IPS DF 6.9 (cell line): ENCODE results near the gene SLC29A4.
"Not testable (repeated sequence)": the region's sequence is repeated elsewhere in the genome, so short reads cannot be mapped to it uniquely, and the experiment has no call there.

Experiments
- DNase-seq: peaks from one replicate; pipeline ENCODE4 v3.0.0-alpha.2; 2013; ENCODE audit warnings: low read depth, low spot score
- H3K27ac ChIP-seq: one replicate; pipeline ENCODE4 v1.5.1; 2013; ENCODE audit warnings: low read length, control low read depth
- H3K27me3 ChIP-seq: 2 replicates; pipeline ENCODE4 v1.6.1; 2013; ENCODE audit warnings: mild to moderate bottlenecking, low read length; ENCODE audit not compliant: control insufficient read depth, insufficient read depth
- H3K36me3 ChIP-seq: 2 replicates; pipeline ENCODE4 v1.6.1; 2013; ENCODE audit warnings: low read length; ENCODE audit not compliant: control insufficient read depth, insufficient read depth
- H3K4me1 ChIP-seq: 2 replicates; pipeline ENCODE4 v1.6.1; 2013; ENCODE audit warnings: low read length; ENCODE audit not compliant: control insufficient read depth, insufficient read depth
- H3K4me3 ChIP-seq: 2 replicates; pipeline ENCODE4 v1.5.1; 2013; ENCODE audit warnings: mild to moderate bottlenecking, low read length
- H3K9me3 ChIP-seq: 2 replicates; pipeline ENCODE4 v1.6.1; 2013; ENCODE audit warnings: low read length, inconsistent platforms; ENCODE audit not compliant: control insufficient read depth, insufficient read depth
- WGBS: extraction: QIAGEN DNeasy Blood & Tissue Kit; methylation state at CpG from one replicate; pipeline ENCODE4 v1.1.7; 2013; ENCODE audit warnings: mixed read lengths, missing lambda C conversion rate; ENCODE audit not compliant: insufficient read length, insufficient coverage; 5-methylcytosine and 5-hydroxymethylcytosine counted together

Gene SLC29A4, protein sequence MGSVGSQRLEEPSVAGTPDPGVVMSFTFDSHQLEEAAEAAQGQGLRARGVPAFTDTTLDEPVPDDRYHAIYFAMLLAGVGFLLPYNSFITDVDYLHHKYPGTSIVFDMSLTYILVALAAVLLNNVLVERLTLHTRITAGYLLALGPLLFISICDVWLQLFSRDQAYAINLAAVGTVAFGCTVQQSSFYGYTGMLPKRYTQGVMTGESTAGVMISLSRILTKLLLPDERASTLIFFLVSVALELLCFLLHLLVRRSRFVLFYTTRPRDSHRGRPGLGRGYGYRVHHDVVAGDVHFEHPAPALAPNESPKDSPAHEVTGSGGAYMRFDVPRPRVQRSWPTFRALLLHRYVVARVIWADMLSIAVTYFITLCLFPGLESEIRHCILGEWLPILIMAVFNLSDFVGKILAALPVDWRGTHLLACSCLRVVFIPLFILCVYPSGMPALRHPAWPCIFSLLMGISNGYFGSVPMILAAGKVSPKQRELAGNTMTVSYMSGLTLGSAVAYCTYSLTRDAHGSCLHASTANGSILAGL

DNA sequence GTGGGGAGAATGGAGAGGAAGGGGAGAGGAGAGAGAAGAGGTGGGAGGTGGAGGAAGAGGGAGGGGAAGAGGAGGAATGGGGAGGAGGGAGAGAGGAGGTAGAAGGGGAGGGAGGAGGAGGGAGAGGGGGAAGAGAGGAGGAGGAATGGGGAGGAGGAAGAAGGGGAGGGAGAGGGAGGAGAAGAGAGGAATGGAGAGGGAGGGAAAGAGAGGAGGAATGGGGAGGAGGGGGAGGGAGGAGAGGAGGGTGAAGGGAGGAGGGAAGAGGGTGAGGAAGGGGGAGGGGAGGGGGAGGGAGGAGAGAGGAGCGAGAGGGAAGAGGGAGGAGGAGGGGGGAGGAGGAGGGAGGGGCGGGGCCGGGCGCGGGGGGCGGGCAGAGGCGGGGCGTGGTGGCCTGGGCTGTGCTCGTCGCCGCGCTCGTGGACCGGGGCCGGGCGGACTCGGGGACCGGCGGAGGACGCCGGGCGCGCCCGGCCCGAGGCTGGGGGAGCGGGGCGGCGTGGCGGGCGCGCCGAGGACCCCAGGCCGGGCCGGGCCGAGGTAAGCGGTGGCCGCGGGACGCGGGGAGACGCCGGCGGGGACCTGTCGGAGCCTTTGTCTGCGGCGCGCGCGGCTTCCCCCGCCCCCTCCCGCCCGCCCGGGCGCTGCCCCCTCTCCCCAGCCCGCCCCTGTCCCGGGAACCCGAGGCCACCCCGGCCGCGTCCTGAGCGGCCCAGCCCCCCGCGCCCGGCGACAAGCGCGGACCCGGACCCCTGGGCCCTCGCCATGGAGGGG is at the start of gene SLC29A4:
Gene SLC29A4, plus strand, starts transcription at position 401 of the 774 bp plus-strand sequence. CDS start 4,874 bp downstream, outside the sequence.
- H3K27me3 ChIP-seq, result no peaks in the 10 kb centered on the region; the same call in 1 of the 2 replicates
- no peak for DNase-seq
- H3K4me1 ChIP-seq, result no peaks in the 10 kb centered on the region
- no peaks in the 10 kb centered on the region for H3K36me3 ChIP-seq
- H3K9me3 ChIP-seq, result no peaks in the 10 kb centered on the region
- no CpG with 5 or more reads among the region's 69 CpGs for WGBS
- H3K27ac ChIP-seq, result no peak within 1 kb of the TSS
- peak within 1 kb of the TSS; percentile 51; the same call in 1 of the 2 replicates for H3K4me3 ChIP-seq

DNA sequence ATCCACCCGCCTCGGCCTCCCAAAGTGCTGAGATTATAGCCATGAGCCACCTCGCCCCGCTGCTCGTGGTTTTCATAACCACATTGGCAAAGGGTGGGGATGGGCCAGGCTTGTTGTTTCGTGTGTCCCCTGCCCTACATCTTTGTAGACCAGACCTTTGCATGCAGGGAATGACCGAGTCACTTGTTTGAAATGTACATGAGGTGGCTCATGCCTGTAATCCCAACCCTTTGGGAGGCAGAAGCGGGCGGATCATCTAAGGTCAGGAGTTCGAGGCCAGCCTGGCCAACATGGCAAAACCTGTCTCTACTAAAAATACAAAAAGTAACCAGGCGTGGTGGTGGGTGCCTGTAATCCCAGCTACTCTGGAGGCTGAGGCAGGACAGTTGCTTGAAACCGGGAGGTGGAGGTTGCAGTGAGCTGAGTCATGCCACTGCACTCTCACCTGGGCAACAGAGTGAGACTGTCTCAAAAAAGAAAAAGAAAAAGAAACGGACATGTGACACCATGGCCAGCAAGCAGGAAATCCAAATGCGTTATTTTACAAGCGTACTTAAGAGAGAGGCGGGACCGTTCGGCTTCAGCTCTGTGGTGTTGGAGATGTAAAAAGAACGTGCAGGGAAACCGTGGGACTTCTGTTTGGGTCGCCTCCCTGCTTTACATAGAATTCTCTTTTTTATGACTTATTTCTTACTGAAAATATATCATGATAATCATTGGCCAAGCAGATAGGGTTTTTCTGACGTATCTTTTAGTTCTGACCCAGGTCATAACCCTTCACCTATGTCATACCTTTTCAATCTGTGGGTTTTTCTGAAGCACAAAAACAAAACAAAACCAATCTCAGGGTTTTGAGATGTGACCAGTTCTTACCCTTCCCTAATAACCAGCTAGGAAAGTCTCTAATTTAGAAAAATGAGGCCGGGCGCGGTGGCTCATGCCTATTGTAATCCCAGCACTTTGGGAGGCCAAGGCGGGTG is 47.6 kb upstream of the SLC29A4 start:
- WGBS, result no CpG with 5 or more reads among the region's 26 CpGs
- no peak overlapping the region for H3K27ac ChIP-seq
- H3K4me3 ChIP-seq, result no peak overlapping the region
- H3K36me3 ChIP-seq, result peaks cover 19% of the 10 kb centered on the region
- H3K4me1 ChIP-seq, result no peaks in the 10 kb centered on the region
- no peak for DNase-seq
- no peaks in the 10 kb centered on the region for H3K9me3 ChIP-seq
- no peaks in the 10 kb centered on the region for H3K27me3 ChIP-seq

DNA sequence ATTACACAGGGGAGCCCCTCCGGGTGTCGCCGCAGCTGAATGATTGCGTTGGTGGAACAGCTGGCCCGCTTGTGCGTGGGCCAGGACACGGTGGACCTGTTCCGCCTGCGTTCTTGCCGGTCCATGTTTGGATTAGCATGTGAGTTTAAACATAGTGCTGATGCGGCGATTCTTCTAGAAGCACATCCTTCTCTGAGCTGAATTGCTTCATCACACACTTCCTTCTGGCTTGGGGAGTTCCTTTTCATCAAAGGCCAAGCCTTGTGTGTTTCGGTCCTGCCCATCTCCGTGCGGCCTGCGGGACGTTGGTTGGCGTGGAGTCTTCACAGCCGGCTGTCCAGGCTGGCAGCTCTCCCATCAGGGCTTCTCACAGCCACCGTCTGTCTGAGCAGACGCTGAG is 45.5 kb upstream of the SLC29A4 start:
- no peak for DNase-seq
- Histone ChIP-seq H3K27ac (no peak overlapping the region), H3K4me3 (no peak overlapping the region), H3K36me3 (0 out of 2 replicates have a peak, but pooled peaks cover 5% of the 10 kb centered on the region), H3K27me3 (no peaks in the 10 kb centered on the region), H3K9me3 (no peaks in the 10 kb centered on the region), H3K4me1 (no peaks in the 10 kb centered on the region)
- WGBS, result no CpG with 5 or more reads among the region's 21 CpGs

DNA sequence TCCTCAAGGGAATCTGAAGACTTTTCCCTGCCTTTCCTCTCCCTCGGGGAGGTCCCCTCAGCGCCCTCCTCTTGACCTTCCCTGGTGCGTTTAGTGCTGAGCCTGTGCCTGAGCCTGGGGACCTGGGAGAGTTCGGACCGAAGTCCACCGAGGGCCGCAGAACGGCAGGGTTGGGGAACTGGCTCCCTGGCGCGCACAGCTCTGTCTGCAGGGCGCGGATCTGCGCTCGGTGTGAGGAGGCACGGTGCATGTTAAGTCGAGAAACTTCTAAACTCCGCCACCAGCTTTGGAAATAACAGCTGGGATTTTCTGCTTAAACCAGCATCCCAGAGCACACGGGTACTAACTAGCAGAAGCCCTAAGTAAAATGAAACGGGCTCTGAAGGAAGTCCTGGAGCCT is 44.2 kb upstream of the SLC29A4 start:
- no peaks in the 10 kb centered on the region for H3K27me3 ChIP-seq
- 0 out of 2 replicates have a peak, but pooled peaks cover 2% of the 10 kb centered on the region for H3K36me3 ChIP-seq
- H3K9me3 ChIP-seq, result no peaks in the 10 kb centered on the region
- no peaks in the 10 kb centered on the region for H3K4me1 ChIP-seq
- no CpG with 5 or more reads among the region's 19 CpGs for WGBS
- H3K27ac ChIP-seq, result no peak overlapping the region
- DNase-seq, result no peak
- no peak overlapping the region for H3K4me3 ChIP-seq

DNA sequence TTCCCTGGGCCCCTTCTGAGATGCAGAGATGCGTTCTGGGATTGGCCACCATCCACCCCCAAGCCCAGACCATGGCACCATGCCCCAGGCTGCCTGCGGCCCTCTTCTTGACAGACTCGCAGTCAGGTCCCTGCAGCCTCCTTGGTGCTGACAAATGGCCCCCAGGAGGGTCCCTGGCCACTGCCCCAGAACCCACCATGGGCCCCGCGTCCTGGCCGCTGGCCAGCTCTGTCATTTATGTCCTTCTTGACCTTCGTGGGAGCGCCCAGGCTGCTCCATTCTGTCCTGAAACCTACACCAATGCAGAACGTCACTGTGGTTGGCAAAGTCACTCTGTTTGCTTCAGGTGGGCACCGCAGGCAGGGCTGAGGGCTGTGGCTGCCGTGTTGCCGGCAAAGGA is 39.5 kb upstream of the SLC29A4 start:
- Histone ChIP-seq H3K27me3 (no peaks in the 10 kb centered on the region), H3K9me3 (no peaks in the 10 kb centered on the region), H3K4me3 (no peak overlapping the region), H3K27ac (no peak overlapping the region), H3K4me1 (no peaks in the 10 kb centered on the region), H3K36me3 (no peaks in the 10 kb centered on the region)
- no CpG with 5 or more reads among the region's 12 CpGs for WGBS
- DNase-seq, result no peak

DNA sequence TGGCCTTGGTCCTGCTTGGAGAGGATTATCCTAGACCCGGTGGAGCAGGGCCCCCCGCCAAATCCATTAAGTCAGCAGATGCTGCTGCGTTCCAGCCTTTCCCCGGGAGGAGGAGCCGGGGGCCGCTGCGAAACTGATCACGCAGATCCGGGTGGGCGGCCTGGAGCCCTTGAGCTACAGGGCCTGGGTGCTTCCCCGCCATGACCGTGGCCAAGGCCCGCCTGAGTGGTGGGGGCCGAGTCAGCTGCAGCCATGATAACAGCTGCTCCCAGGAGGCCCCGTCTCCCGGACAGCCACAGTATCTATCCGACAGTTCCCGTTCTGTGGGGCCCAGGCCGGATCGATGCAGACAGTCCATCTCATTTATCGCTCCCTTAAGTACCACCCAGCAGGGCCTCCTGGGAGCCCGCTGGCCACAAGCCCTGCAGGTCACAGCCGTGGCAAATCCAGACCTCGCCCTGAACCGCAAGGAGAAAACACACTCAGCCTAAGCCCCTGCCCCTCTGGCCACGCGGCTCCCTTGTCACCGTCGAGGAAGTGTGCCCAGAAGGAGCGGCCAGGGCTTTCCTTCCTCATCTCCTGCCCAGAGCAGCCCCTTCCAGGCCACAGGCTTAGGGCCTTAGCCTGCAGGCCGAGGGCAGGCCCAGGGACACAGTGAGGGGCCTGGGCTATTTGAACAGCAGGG is 34.4 kb upstream of the SLC29A4 start:
- Histone ChIP-seq H3K27me3 (no peaks in the 10 kb centered on the region), H3K4me1 (no peaks in the 10 kb centered on the region), H3K36me3 (no peaks in the 10 kb centered on the region), H3K4me3 (no peak overlapping the region), H3K9me3 (no peaks in the 10 kb centered on the region), H3K27ac (no peak overlapping the region)
- DNase-seq, result no peak
- no CpG with 5 or more reads among the region's 31 CpGs for WGBS

DNA sequence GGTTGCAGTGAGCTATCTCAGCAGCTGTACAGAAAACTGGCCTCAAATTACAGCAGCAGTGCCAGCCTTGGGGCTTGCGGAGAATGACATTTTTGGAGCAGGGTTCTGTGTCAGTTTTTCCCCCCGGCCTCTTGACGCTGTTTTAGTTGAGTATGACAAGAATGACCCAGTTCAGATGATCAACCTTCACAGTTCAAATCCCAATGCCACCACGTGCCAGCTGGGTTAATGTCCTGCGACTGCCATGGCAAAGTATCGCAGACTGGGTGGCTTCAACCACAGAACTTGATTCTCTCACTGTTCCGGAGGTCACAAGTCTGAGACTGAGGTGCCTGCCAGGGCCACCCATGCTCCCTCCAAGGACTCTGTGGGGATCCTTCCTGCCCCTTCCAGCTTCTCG is 32.0 kb upstream of the SLC29A4 start:
- H3K9me3 ChIP-seq, H3K27me3 ChIP-seq, H3K4me1 ChIP-seq, H3K27ac ChIP-seq, DNase-seq, H3K36me3 ChIP-seq, H3K4me3 ChIP-seq: not testable (repeated sequence)
- WGBS, result no CpG with 5 or more reads among the region's 8 CpGs

DNA sequence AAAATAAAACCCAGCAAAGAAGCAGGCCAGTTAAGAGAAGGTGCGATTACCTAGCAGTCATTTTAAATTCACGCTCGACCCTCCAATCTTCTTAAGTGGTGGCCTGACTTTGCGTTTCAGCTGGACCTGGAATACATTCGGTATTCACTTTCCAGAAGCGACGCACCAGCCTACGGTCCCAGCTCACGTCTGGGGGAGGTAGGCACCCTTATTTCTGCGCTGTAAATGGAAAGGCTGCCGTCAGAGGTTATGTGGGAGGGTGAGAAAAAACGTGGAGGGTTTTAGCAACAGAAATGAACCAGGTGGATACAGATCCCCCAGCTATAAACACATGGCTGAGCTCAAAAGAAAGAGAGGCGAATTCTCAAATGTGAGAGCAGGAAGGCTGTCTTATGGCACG is 29.2 kb upstream of the SLC29A4 start:
- not testable (repeated sequence) for DNase-seq, H3K4me3 ChIP-seq, H3K27me3 ChIP-seq, H3K27ac ChIP-seq, H3K9me3 ChIP-seq, H3K4me1 ChIP-seq, H3K36me3 ChIP-seq
- WGBS, result no CpG with 5 or more reads among the region's 14 CpGs

DNA sequence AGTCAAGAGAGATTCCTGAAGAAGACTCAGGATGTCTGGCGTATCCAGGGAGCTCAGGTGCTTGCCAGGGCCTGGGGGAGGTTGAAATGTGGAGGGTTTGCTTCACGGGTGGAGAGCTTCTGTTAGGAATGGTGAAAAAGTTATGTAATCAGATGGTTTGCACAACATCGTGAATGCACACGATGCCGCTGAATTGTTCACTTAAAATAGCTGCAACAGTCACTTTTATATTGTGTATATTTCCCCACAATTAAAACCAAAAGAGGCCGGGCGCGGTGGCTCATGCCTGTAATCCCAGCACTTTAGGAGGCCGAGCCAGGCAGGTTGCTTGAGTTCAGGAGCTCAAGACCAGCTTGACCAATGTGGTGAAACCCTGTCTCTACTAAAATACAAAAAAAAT is 28.4 kb upstream of the SLC29A4 start:
- not testable (repeated sequence) for H3K4me1 ChIP-seq, H3K4me3 ChIP-seq, H3K27ac ChIP-seq, DNase-seq, H3K9me3 ChIP-seq, H3K27me3 ChIP-seq, H3K36me3 ChIP-seq
- WGBS, result no CpG with 5 or more reads among the region's 9 CpGs
